LNCaP clone FGC (cell line): ENCODE measurements around the gene GCNT3.

Source experiments
- DNase-seq: peaks from one replicate; pipeline ENCODE4 v3.0.0-alpha.2; 2011; ENCODE audit warnings: low read depth
- H3K4me3 ChIP-seq: 2 replicates; pipeline ENCODE4 v1.5.1; 2011; ENCODE audit warnings: mild to moderate bottlenecking, low read depth, low read length, control low read depth
- TF ChIP-seq, protein P1 (sequence below): IDR thresholded peaks from 2 replicates; pipeline ENCODE4 v1.5.1; 2012; ENCODE audit warnings: mild to moderate bottlenecking; ENCODE audit not compliant: control insufficient read depth, insufficient read depth; ENCODE audit errors: extremely low read depth

The GCNT3 gene

GRCh38 chr15:59595434-59595915, 16.1 kb upstream of the GCNT3 start:
- TF ChIP-seq, protein P1, sequence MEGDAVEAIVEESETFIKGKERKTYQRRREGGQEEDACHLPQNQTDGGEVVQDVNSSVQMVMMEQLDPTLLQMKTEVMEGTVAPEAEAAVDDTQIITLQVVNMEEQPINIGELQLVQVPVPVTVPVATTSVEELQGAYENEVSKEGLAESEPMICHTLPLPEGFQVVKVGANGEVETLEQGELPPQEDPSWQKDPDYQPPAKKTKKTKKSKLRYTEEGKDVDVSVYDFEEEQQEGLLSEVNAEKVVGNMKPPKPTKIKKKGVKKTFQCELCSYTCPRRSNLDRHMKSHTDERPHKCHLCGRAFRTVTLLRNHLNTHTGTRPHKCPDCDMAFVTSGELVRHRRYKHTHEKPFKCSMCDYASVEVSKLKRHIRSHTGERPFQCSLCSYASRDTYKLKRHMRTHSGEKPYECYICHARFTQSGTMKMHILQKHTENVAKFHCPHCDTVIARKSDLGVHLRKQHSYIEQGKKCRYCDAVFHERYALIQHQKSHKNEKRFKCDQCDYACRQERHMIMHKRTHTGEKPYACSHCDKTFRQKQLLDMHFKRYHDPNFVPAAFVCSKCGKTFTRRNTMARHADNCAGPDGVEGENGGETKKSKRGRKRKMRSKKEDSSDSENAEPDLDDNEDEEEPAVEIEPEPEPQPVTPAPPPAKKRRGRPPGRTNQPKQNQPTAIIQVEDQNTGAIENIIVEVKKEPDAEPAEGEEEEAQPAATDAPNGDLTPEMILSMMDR, result no peak
- no peak for DNase-seq
- no peak overlapping the region for H3K4me3 ChIP-seq

DNA sequence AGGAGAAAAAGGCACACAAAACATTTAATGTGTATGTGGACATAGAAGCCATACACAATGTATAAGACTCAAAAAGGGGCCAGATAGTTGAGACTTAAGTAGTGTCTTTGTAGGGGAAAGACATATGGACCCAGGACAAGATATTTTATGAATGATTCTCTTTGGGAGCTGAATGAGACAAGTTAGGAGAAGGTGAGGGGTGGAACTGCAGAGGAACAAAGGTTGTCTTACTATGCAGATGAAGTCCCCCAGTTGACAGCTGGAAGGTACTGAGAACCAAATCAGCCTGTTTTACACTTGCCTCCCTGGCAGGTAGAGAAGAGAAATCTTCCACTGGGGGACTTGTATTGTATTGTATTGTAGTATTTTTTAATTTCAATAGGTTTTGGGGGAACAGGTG, 14.9 kb upstream of the GCNT3 start:
- TF ChIP-seq, protein P1, result no peak
- no peak overlapping the region for H3K4me3 ChIP-seq
- no peak for DNase-seq

DNA sequence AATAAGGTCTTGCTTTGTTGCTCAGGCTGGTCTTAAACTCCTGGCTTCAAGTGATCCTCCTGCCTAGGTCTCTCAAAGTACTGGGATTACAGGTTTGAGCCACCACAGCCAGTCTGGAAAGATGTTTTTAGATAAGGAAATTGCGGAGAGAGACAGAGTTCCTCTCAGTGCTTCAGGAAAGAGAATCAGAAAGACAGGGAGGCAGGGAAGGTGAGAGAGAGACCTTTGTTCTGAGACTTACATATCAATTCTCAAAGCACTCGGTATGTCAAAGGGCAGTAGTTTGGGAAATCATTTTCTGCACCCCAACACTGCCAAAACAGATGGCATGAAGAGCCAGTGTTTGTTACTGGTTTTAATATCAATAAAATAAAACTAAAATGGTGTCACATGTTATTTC, 13.1 kb upstream of the GCNT3 start:
- DNase-seq, result no peak
- H3K4me3 ChIP-seq, result no peak overlapping the region
- TF ChIP-seq, protein P1, result no peak

GRCh38 chr15:59605994-59606393, 5.6 kb upstream of the GCNT3 start:
- TF ChIP-seq, protein P1, result no peak
- no peak overlapping the region for H3K4me3 ChIP-seq
- DNase-seq, result no peak

DNA sequence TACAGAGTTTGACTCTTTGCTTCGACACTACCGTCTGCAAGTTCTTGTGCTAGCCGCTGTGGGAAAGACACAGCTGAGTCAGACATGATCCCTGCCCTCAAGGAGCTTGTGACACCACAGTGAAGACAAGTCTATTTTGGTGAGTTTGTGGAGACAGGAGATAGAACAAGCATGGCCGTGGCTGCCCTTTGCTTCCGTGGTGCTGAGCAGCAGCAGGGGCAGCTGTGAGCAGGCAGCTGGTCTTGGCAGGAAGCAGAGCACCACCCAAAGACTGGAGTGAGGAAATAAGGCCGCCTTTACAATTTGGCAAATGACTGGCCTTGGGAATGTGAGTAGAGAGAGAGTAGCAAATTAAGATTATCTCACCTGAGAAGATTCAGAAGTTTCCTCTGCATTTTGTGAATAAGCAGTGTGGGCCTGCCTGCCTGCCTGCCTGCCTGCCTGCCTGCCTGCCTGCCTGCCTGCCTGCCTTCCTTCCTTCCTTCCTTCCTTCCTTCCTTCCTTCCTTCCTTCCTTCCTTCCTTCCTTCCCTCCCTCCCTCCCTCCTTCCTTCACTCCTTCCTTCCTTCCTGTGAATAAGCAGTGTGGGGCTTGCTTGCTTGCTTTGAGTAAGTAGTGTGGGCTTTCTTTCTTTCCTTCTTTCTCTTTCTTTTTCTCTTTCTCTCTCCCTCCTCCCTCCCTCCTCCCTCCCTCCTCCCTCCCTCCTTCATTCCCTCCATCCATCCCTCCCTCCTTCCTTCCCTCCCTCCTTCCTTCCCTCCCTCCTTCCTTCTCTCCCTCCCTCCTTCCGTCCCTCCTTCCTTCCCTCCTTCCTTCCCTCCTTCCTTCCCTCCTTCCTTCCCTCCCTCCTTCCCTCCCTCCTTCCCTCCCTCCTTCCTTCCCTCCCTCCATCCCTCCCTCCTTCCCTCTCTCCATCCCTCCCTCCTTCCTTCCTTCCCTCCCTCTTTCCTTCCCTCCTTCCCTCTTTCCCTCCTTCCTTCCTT, 1.6 kb upstream of the GCNT3 start:
- DNase-seq, result no peak
- TF ChIP-seq, protein P1, result no peak
- H3K4me3 ChIP-seq, result no peak overlapping the region

GRCh38 chr15:59614153-59614552, 2.6 kb downstream of the GCNT3 start:
- TF ChIP-seq, protein P1, result no peak
- H3K4me3 ChIP-seq, result no peak overlapping the region
- no peak for DNase-seq

DNA sequence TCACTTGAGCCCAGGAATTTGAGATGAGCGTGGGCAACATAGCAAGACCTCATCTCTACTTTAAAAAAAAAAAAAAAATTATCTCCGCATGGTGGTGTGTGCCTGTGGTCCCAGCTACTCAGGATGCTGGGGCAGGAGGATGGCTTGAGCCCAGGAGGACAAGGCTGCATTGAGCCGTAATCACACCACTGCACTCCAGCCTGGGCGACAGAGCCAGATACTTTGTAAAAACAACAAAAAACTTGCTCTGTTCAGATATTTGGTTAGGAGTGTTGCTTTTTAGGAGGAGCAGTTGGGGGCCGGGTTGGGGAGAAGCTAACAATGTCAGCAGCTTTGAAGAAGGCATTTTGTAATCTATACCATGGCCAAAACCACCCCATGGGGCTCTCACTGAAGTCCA, 4.1 kb downstream of the GCNT3 start:
- TF ChIP-seq, protein P1, result no peak
- no peak for DNase-seq
- no peak overlapping the region for H3K4me3 ChIP-seq
